Uterus (tissue), 4 donors: Measurements from ENCODE around the gene FILIP1L. TPM values are rescaled to one million over a fixed set of nuclear protein-coding genes. Genes with fewer than 3 reads are reported as not detected.

ENCODE experiments used
- DNase-seq, 2 donors: peaks; one replicate each; pipeline ENCODE4 v3.0.0-alpha.2; 2019 to 2020
- H3K27ac ChIP-seq, 2 donors: fragments of 200-600 bp; sonication (generic); 1 replicate in 1 of 2; 2 replicates in 1 of 2; pipeline ENCODE4 v1.5.1; 2016 to 2018
- H3K27me3 ChIP-seq, 2 donors: fragments of 200-600 bp; sonication (generic); one replicate each; pipeline ENCODE4 v1.5.1; 2018 to 2019; ENCODE audit warnings: control low read depth in 1 of 2
- H3K36me3 ChIP-seq, 2 donors: fragments of 200-600 bp; sonication (generic); one replicate each; pipeline ENCODE4 v1.5.1; 2019; ENCODE audit warnings: control low read depth in 1 of 2
- H3K4me1 ChIP-seq, 2 donors: fragments of 200-600 bp; sonication (generic); one replicate each; pipeline ENCODE4 v1.5.1; 2018 to 2019; ENCODE audit warnings: control low read depth in 1 of 2
- H3K4me3 ChIP-seq, 2 donors: fragments of 200-600 bp; sonication (generic); 1 replicate in 1 of 2; 2 replicates in 1 of 2; pipeline ENCODE4 v1.5.1; 2018 to 2019; ENCODE audit warnings: mild to moderate bottlenecking in 1 of 2
- H3K9me3 ChIP-seq, 2 donors: fragments of 200-600 bp; sonication (generic); one replicate each; pipeline ENCODE4 v1.5.1; 2019; ENCODE audit warnings: control low read depth in 1 of 2
- CTCF ChIP-seq, 4 experiments: fragments of 200-600 bp in 2 of 4; fragments of 450-650 bp in 2 of 4; sonication (generic) in 2 of 4; IDR thresholded peaks; one replicate each; pipeline ENCODE4 v1.5.1; 2016 to 2019; ENCODE audit warnings: antibody characterized with exemption in 4 of 4, mild to moderate bottlenecking in 2 of 4, moderate library complexity in 1 of 4
- POLR2A ChIP-seq, 2 donors: fragments of 450-650 bp; IDR thresholded peaks; one replicate each; pipeline ENCODE4 v1.6.1; 2016; ENCODE audit warnings: antibody characterized with exemption in 2 of 2, mild to moderate bottlenecking in 1 of 2, moderate library complexity in 1 of 2
- intact Hi-C: fragments of 100-400 bp; cut with DNase I; formaldehyde crosslinking; loops from one replicate; pipeline ENCODE4 v1.15.1; 2023; ENCODE audit warnings: low total_unique reads
- total RNA-seq, 4 donors: library from RNA; depleted of rRNA in 3 of 4; stranded (reverse); fragments of >200 nt in 3 of 4; gene quantifications; one replicate each; pipeline versions ENCODE4 v1.1.0 to v1.2.4, GENCODE V29; 2014 to 2023
- donor health status: DM: yes; HTN: yes; CAD: no.

FILIP1L gene
- total RNA-seq, 4 donors from 2014 or later: 48.5 to 99.1 (median 66.3) TPM

DNA sequence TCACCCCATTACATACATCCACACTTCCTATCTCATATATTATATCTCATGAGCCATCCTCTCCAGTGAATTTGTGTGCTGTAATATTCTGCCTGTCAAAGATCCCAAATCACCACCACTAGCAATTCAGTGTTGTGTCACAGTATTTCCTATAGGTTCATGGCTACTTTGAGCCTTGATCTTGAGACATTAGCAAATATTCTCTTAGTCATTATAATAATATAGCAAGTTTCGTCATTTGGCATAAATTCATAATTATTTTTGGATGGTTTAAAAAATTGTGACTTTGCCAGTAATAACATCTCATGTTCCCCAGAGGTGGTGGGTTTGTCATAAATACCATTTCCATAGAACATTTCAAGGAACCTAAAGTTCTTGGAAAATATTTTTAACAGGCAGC is 249.0 kb downstream of the FILIP1L start:
- Histone ChIP-seq H3K9me3 (no peaks in the 10 kb centered on the region), H3K27ac (peak overlapping the region; percentile 95 to 98), H3K4me1 (peaks cover 12 to 14% of the 10 kb centered on the region in 2 donors), H3K36me3 (no peaks in the 10 kb centered on the region), H3K27me3 (no peaks in the 10 kb centered on the region), H3K4me3 (no peak overlapping the region)
- TF ChIP-seq CTCF (IDR thresholded peaks at IDR 0.05): no peak
- TF ChIP-seq POLR2A (IDR thresholded peaks at IDR 0.05): no peak
- intact Hi-C loops: no loop called here
- DNase-seq: no peak

- Histone ChIP-seq H3K27me3 (no peaks in the 10 kb centered on the region), H3K4me3 (no peak overlapping the region), H3K36me3 (no peaks in the 10 kb centered on the region), H3K9me3 (no peaks in the 10 kb centered on the region), H3K4me1 (peaks cover 12 to 14% of the 10 kb centered on the region in 2 donors), H3K27ac (peak overlapping the region; percentile 17 to 98)
- intact Hi-C loops: no loop called here
- no peak for TF ChIP-seq POLR2A (IDR thresholded peaks at IDR 0.05)
- no peak for TF ChIP-seq CTCF (IDR thresholded peaks at IDR 0.05)
- no peak for DNase-seq
These were observed 250.0 kb downstream of the FILIP1L start for GRCh38 chr3:99864289-99864688.

DNA sequence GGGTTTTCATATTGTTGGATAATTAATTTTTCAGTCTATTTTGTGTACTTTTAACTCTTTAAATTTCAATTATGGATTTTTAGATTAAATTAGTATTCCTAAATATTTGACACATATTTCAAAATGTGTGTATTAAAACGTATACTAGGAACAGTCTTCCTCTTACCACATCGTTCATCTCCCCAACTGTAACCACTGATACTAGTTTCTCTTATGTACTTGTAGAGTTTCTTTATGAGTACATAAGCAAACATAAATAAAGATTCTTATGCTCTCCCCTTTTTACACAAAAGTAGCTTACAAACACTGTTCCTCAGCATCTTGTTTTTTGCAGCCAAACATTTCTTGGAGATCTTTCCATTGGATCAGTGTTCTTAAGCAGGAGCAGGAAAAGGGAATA is 250.7 kb downstream of the FILIP1L start:
- H3K27ac ChIP-seq: no peak overlapping the region
- intact Hi-C loops: no loop called here

GRCh38 chr3:99863002-99863401 is 251.3 kb downstream of the FILIP1L start:
- TF ChIP-seq CTCF (IDR thresholded peaks at IDR 0.05) (no peak), POLR2A (IDR thresholded peaks at IDR 0.05) (no peak)
- H3K9me3 ChIP-seq: no peaks in the 10 kb centered on the region
- DNase-seq: no peak
- H3K4me3 ChIP-seq: no peak overlapping the region
- H3K27me3 ChIP-seq: no peaks in the 10 kb centered on the region
- peak overlapping the region in 1 of 2 donors; percentile 85 for H3K27ac ChIP-seq
- no peaks in the 10 kb centered on the region for H3K36me3 ChIP-seq
- intact Hi-C loops: no loop called here
- H3K4me1 ChIP-seq: peaks cover 9 to 12% of the 10 kb centered on the region in 2 donors

More for the DNA sequence above, 250.7 kb downstream of the FILIP1L start:
- Histone ChIP-seq H3K36me3 (no peaks in the 10 kb centered on the region), H3K9me3 (no peaks in the 10 kb centered on the region), H3K27me3 (no peaks in the 10 kb centered on the region), H3K4me1 (peaks cover 12 to 14% of the 10 kb centered on the region in 2 donors), H3K4me3 (no peak overlapping the region)
- TF ChIP-seq POLR2A (IDR thresholded peaks at IDR 0.05) (no peak), CTCF (IDR thresholded peaks at IDR 0.05) (no peak)
- no peak for DNase-seq

GRCh38 chr3:99862208-99862607 is 252.1 kb downstream of the FILIP1L start:
- Histone ChIP-seq H3K27me3 (no peaks in the 10 kb centered on the region), H3K27ac (peak overlapping the region; percentile 79 to 85), H3K4me1 (peaks cover 8 to 10% of the 10 kb centered on the region in 2 donors), H3K4me3 (no peak overlapping the region), H3K36me3 (no peaks in the 10 kb centered on the region), H3K9me3 (no peaks in the 10 kb centered on the region)
- no peak for DNase-seq
- intact Hi-C loops: no loop called here
- TF ChIP-seq POLR2A (IDR thresholded peaks at IDR 0.05): no peak
- TF ChIP-seq CTCF (IDR thresholded peaks at IDR 0.05): no peak
